Left lobe of liver (tissue), 2 donors: ENCODE measurements around the gene MRPL43. TPM values are rescaled to one million over a fixed set of nuclear protein-coding genes. Genes with fewer than 3 reads are reported as not detected.

Experiments
- ATAC-seq: fragments of 200-7000 bp; cut with Tn5 transposase; one replicate; pipeline ENCODE4 v1.9.1; 2020; ENCODE audit warnings: mild to moderate bottlenecking, moderate library complexity
- DNase-seq: peaks from one replicate; pipeline ENCODE4 v3.0.0-alpha.2; 2020; ENCODE audit warnings: low spot score
- total RNA-seq: library from RNA; stranded (reverse); gene quantifications from one replicate; pipeline ENCODE4 v1.2.1, GENCODE V29; 2021
- donor health status: DM: no; HTN: no; CAD: no; lungs with moderate emphysema.
- donor health status: DM: no; HTN: yes; CAD: no.

The MRPL43 gene
- total RNA-seq, 1 donor from 2014 or later: 43.6 TPM

DNA sequence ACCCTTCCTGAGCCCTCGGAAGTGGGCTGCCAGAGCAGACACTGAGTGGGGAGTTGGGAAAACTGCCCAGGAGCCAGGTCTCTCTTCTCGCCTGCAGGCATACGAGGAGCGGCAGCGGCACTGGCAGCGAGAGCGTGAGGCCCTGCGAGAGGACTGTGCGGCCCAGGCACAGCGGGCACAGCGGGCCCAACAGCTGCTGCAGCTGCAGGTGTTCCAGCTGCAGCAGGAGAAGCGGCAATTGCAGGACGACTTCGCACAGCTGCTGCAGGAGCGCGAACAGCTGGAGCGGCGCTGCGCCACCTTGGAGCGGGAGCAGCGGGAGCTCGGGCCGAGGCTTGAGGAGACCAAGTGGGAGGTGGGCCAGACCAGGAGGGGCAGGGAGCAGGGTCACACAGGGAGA, 18.1 kb upstream of the MRPL43 start:
- no peak for ATAC-seq
- DNase-seq: no peak

DNA sequence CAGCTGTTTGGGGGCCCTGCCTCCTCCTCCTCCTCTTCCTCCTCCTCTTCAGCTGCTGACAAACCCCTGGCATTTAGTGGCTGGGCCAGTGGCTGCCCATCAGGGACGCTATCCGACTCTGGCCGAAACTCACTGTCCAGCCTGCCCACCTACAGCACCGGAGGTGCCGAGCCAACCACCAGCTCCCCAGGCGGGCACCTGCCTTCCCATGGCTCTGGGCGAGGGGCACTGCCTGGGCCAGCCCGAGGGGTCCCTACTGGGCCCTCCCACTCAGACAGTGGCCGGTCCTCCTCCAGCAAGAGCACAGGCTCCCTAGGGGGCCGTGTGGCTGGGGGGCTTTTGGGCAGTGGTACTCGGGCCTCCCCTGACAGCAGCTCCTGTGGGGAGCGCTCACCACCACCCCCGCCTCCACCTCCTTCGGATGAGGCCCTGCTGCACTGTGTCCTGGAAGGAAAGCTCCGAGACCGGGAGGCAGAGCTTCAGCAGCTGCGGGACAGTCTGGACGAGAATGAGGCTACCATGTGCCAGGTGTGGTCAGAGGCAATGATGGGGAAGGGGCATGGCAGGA, 16.4 kb upstream of the MRPL43 start:
- no peak for DNase-seq
- no peak for ATAC-seq

DNA sequence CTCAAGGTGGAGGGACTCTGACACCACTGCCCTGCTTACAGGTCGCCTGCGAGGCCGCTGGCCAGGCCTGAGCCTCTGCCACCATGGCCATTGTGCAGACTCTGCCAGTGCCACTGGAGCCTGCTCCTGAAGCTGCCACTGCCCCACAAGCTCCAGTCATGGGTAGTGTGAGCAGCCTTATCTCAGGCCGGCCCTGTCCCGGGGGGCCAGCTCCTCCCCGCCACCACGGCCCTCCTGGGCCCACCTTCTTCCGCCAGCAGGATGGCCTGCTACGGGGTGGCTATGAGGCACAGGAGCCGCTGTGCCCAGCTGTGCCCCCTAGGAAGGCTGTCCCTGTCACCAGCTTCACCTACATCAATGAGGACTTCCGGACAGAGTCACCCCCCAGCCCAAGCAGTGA, 15.2 kb upstream of the MRPL43 start:
- ATAC-seq: no peak
- no peak for DNase-seq

DNA sequence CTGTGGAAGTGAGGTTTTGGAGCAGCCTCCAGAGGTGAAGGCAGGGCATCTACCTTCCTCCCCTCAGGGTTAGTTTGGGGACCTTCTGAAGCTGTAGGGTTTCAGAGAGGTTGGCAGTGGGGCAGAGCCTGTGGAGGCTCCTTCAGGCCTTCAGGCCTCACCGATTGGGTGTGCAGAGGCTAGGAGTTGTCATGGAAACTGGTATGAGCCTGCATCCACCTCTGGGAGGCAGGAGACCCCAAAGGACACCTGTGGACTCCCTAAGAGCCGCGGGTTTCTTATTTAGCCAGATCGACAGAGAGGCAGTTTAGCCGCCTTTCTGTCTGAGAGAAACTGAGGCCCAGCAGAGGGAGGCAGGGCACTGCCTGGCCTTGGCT, 14.3 kb upstream of the MRPL43 start:
- ATAC-seq (no peak), DNase-seq (no peak)

DNA sequence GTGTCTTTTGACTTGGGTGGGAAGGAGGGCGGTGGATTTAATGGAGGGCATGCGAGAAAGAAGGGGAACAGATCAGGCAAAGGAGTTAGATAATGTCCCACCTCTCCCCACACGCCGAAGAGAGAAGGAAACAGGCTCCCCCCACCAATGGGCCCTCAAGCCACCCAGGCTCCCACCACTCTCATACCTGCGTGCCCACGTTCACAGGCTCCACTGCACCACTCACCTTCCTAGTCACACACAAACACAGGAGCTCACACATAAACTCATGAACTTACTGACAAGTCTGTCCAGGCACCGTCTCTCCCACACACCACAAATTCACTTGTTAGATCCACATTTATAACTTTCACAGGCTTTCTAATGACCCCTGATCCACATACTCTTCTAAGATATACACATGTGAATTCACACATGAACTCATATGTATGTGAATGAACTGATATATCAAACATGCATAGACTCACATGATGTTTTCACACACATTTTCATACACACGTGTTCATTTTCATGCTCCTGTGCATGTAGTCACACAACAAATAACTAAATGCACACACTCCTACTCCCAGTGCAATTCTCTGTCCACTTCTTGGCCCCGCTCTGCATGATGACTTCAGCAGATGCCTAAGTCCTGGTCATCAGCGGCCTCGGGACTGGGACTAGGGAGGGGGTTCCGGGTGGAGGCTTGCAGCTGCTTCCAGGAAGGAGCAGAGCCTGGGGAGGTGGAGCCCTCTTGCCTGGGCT, 13.8 kb upstream of the MRPL43 start:
- ATAC-seq (no peak), DNase-seq (no peak)

DNA sequence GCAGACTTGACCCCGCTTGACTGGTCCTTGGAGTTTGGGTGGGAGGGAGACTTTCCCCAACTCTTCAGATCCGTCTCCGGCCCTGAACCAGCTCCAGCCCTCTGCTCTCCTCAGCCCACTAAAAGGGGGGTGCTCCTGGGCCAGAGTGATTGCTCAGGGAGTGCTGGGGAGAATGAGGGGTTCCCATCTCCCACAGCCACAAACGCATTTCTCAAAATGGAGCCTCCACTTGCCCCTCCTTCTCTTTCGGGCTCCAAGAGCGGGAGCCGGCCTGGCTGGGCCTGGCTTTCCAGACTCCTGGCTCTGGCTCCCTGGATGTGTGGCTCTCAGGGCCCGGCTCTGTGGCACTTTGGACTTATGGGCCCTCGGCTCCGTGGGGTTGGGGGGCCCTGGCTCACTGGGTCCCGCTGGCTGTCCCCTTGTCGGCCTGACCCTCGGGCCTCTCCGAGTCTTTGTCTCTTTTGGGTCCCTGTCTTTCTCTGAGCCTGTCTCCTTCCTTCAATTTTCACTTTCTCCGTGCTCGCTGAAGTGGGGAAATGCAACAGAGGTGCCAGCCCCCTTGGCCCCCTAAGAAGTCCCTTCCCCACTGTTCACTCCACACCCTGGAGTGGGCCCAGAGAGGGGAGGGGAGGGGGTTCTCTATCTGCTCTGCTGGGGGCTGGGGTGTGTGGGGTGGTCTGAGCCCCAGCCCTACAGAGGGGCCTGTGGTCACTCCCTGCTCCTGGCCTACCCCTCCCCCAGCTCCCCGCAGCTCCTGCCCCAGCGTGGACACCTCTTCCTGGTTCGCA, 13.0 kb upstream of the MRPL43 start:
- no peak for DNase-seq
- ATAC-seq: no peak

- DNase-seq (no peak), ATAC-seq (no peak)
Measured at GRCh38 chr10:100999742-101000126, 12.4 kb upstream of the MRPL43 start, which contains the start of gene LZTS2. LZTS2 (plus strand) TSS chr10:100999808; CDS start chr10:101002539, 2,731 bp downstream.

DNA sequence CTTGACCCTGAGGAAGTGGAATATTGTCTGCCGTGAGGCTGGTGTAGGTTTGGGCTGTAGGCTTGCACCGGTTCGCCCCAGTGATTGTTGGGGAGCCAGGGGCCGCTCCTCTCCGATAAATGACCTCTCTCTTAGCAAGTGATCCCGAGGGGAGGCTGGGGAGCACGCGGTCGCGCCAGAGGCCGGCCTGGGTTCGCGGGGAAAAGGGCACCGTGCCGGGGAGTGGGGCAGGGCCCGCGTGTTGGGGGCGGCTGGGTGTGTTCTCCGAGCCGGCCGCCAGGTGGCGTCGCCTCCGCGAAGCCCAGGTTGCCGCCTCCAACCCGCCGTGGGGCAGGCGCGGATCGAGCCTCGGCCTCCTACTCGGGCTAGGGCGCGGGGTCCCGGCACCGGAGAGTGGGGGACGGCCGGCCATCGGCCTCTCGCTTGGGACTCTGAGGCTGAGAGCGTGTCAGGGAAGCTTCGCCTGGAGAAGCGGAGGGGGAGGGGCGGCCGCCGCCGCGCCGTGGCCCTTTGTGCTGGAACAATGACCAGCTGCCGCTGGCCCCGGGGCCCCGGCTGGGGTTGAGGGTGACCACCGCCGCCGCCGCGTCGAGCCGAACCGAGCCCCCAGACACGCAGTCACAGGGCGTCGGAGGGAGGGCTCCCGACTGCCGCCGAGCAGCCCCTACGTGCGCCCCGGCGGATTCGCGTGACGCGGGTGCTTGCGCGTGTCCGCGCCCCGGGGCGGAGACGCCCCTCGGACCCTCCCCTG, 11.9 kb upstream of the MRPL43 start:
- DNase-seq (peak; percentile 85), ATAC-seq (peak; percentile 73)

DNA sequence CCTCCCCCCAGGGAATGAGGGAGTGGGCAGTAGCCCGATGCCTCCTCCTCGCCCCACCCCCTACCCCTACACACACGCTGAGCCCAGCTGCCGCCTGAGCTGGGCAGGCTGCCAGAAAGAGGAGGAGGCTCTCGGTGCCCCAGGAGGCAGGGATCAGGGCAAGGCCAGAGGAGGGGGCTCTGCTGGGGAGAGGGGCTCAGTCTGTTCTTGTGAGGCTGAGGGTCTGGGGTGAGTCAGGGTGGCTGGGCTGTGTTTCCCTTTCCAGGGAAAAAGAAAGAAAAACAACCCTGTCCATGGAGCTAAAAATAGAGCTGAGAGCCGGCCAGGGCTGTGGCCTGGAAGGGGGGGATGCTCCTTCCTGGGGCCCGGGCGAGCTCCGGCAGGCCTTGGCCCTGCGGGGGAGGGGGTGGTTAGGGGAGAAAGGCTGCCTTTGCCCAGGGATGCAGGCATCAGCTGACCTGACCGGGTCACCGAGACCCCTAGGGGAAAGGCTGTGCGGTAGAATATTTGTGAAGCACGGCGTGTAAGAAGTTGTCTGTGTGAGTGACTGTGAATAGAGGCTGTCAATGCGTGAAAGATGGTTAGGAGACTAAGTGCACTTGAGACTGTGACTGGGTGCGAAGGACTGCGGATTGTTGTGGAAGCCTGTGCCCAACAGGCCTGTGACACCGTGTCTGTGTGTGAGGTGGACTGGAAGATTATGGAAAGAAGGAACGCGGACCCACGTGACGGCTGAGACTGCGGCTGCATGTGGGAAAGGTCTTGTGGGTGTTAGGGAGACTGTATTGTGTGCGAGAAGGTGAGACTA, 11.1 kb upstream of the MRPL43 start:
- DNase-seq: peak; percentile 85
- peak; percentile 57 for ATAC-seq

- ATAC-seq: peak; percentile 71
- peak; percentile 85 for DNase-seq
Measured at GRCh38 chr10:100997360-100998182, 10.3 kb upstream of the MRPL43 start.

GRCh38 chr10:100996678-100997359, 9.5 kb upstream of the MRPL43 start:
- DNase-seq (no peak), ATAC-seq (peak; percentile 9)

- DNase-seq: no peak
- ATAC-seq: no peak
Measured at GRCh38 chr10:100995181-100995580, 7.9 kb upstream of the MRPL43 start.

GRCh38 chr10:100993986-100994708, 6.8 kb upstream of the MRPL43 start:
- ATAC-seq (no peak), DNase-seq (no peak)

GRCh38 chr10:100989088-100989487, 1.8 kb upstream of the MRPL43 start:
- ATAC-seq (no peak), DNase-seq (no peak)

GRCh38 chr10:100988166-100988565, 869 bp upstream of the MRPL43 start:
- no peak for DNase-seq
- ATAC-seq: no peak

- ATAC-seq: no peak
- DNase-seq: no peak
Measured at GRCh38 chr10:100987685-100988049, 370 bp upstream of the MRPL43 start.

GRCh38 chr10:100986623-100986951, 710 bp downstream of the MRPL43 start:
- DNase-seq (no peak), ATAC-seq (peak; percentile 31)

- peak; percentile 4 for ATAC-seq
- no peak for DNase-seq
Measured at GRCh38 chr10:100985336-100985735, 2.0 kb downstream of the MRPL43 start.
